GM21786 (cell line): ENCODE results near the gene MRPL49.

Experiments
- ATAC-seq: cut with Tn5 transposase; IDR thresholded peaks from one replicate; pipeline ENCODE4 v1.9.1; 2021; ENCODE audit not compliant: unreplicated experiment

Gene MRPL49

GRCh38 chr11:65102142-65103095, 19.7 kb upstream of the MRPL49 start:
- no peak for ATAC-seq

GRCh38 chr11:65103476-65103875, 18.6 kb upstream of the MRPL49 start:
- no peak for ATAC-seq

- ATAC-seq, result no peak
These were observed 17.5 kb upstream of the MRPL49 start for GRCh38 chr11:65104628-65105027.

GRCh38 chr11:65107078-65107477, 15.0 kb upstream of the MRPL49 start:
- ATAC-seq, result no peak

- no peak for ATAC-seq
These were observed 14.2 kb upstream of the MRPL49 start for GRCh38 chr11:65107751-65108468.

GRCh38 chr11:65108469-65109123, 13.5 kb upstream of the MRPL49 start:
- ATAC-seq, result no peak

GRCh38 chr11:65109231-65110198, 12.6 kb upstream of the MRPL49 start:
- no peak for ATAC-seq

- peak; percentile 29 for ATAC-seq
These were observed 11.7 kb upstream of the MRPL49 start for GRCh38 chr11:65110354-65110861.

GRCh38 chr11:65111159-65111743, 10.9 kb upstream of the MRPL49 start:
- ATAC-seq, result no peak

GRCh38 chr11:65111744-65112545, 10.2 kb upstream of the MRPL49 start, which contains the start of gene TM7SF2:
TSS of gene TM7SF2 (plus strand) at chr11:65111872. CDS start at chr11:65112016, 144 bp downstream.
- peak; percentile 62 for ATAC-seq

GRCh38 chr11:65112546-65113360, 9.4 kb upstream of the MRPL49 start:
- no peak for ATAC-seq

- ATAC-seq, result no peak
These were observed 8.8 kb upstream of the MRPL49 start for GRCh38 chr11:65113361-65113756.

GRCh38 chr11:65113839-65114238, 8.3 kb upstream of the MRPL49 start:
- no peak for ATAC-seq

GRCh38 chr11:65114538-65115171, 7.5 kb upstream of the MRPL49 start:
- ATAC-seq, result no peak

- ATAC-seq, result no peak
These were observed 6.6 kb upstream of the MRPL49 start for GRCh38 chr11:65115361-65116082.

GRCh38 chr11:65116370-65117205, 5.5 kb upstream of the MRPL49 start:
- no peak for ATAC-seq
